Activated CD4-positive, alpha-beta T cell treated with anti-CD3 and anti-CD28 coated beads for 36 hours (primary cell): ENCODE measurements around the gene DNAH14. TPM values are rescaled to one million over a fixed set of nuclear protein-coding genes. Genes with fewer than 3 reads are reported as not detected.
A peak's percentile ranks its signal among the peaks of the same experiment; 100 is the strongest.

Experiments
- ATAC-seq: fragments of 200-7000 bp; cut with Tn5 transposase; one replicate; pipeline ENCODE4 v1.10.0; 2021; ENCODE audit warnings: mild to moderate bottlenecking, moderate library complexity
- CTCF ChIA-PET: fragments of 350-600 bp; sonication (Branson Sonifier 250); formaldehyde crosslinking; loops from one replicate; lab custom pipeline; 2021; ENCODE audit warnings: antibody characterized with exemption; lab: Charles Lee
- POLR2A ChIA-PET: fragments of 350-600 bp; sonication (Branson Sonifier 250); formaldehyde crosslinking; loops from one replicate; lab custom pipeline; 2021; ENCODE audit warnings: antibody characterized with exemption, inconsistent platforms; lab: Charles Lee
- DNase-seq: peaks from one replicate; pipeline ENCODE4 v3.0.0-alpha.2; 2020
- H3K27ac Mint-ChIP-seq: one replicate; pipeline ENCODE4 v1.8.0; 2021; ENCODE audit warnings: mixed read lengths
- H3K27me3 Mint-ChIP-seq: one replicate; pipeline ENCODE4 v1.8.0; 2021; ENCODE audit warnings: mixed read lengths
- H3K36me3 Mint-ChIP-seq: one replicate; pipeline ENCODE4 v1.8.0; 2021; ENCODE audit warnings: low read depth, mixed read lengths
- H3K4me1 Mint-ChIP-seq: one replicate; pipeline ENCODE4 v1.8.0; 2021; ENCODE audit warnings: mixed read lengths
- H3K4me3 Mint-ChIP-seq: one replicate; pipeline ENCODE4 v1.8.0; 2021; ENCODE audit warnings: mild to moderate bottlenecking, moderate library complexity, mixed read lengths
- H3K9me3 Mint-ChIP-seq: one replicate; pipeline ENCODE4 v1.8.0; 2021; ENCODE audit warnings: low read depth, mixed read lengths
- intact Hi-C, 2 experiments: fragments of 100-400 bp; cut with DNase I in 1 of 2; cut with micrococcal nuclease in 1 of 2; formaldehyde crosslinking; loops; one replicate each; pipeline versions ENCODE4 v1.14.2 to v1.15.1; 2022 to 2024; cut with DNase I, micrococcal nuclease
- total RNA-seq, 2 experiments: library from RNA; stranded (reverse); gene quantifications; one replicate each; pipeline ENCODE4 v1.2.3, GENCODE V29; 2021

The DNAH14 gene
- total RNA-seq, 2 experiments from 2014 or later = 1.6 to 2.1 TPM

GRCh38 chr1:225442123-225442505 lies 512.6 kb downstream of the DNAH14 start:
- intact Hi-C loops = loop anchor here in 1 of 2 experiments (10.0 kb wide), 1 partner anchor 1257 kb away; the partner anchor contains the start of gene DEGS1
- ChIA-PET CTCF (interaction anchor here (0.8 to 1.5 kb wide), 2 partner anchors 9 to 12 kb away, joined by 3 read pairs; no protein-coding TSS in a partner anchor), POLR2A (interaction anchor here (0.7 kb wide), 1 partner anchor 1258 kb away, joined by 3 read pairs; no protein-coding TSS in a partner anchor)
- peak overlapping the region; percentile 82 for H3K27ac Mint-ChIP-seq
- H3K4me1 Mint-ChIP-seq = peaks cover 54% of the 10 kb centered on the region
- ATAC-seq (no peak), DNase-seq (no peak)
- no peaks in the 10 kb centered on the region for H3K27me3 Mint-ChIP-seq
- H3K4me3 Mint-ChIP-seq = no peak overlapping the region
- no peaks in the 10 kb centered on the region for H3K36me3 Mint-ChIP-seq
- no peaks in the 10 kb centered on the region for H3K9me3 Mint-ChIP-seq

GRCh38 chr1:225445639-225446594 lies 516.4 kb downstream of the DNAH14 start:
- intact Hi-C loops = loop anchor here (1.0 to 10.0 kb wide), 7 partner anchors 8 to 1261 kb away; partner anchors contain the start of genes LBR (in 2 of the 2), DEGS1 (in 1 of the 2) and SDE2 (in 1 of the 2)
- peak overlapping the region; percentile 96 for H3K27ac Mint-ChIP-seq
- ATAC-seq (no peak), DNase-seq (peak; percentile 27)
- no peaks in the 10 kb centered on the region for H3K36me3 Mint-ChIP-seq
- ChIA-PET POLR2A (interaction anchor here (1.4 to 2.1 kb wide), 4 partner anchors 9 to 554 kb away, joined by 4 to 17 read pairs (median 6); partner anchors contain the start of genes LBR and SDE2), CTCF (interaction anchor here (1.6 to 3.1 kb wide), 4 partner anchors 9 to 29 kb away, joined by 3 to 29 read pairs (median 8); no protein-coding TSS in a partner anchor)
- H3K9me3 Mint-ChIP-seq = no peaks in the 10 kb centered on the region
- peaks cover 65% of the 10 kb centered on the region for H3K4me1 Mint-ChIP-seq
- H3K27me3 Mint-ChIP-seq = no peaks in the 10 kb centered on the region
- H3K4me3 Mint-ChIP-seq = peak overlapping the region; percentile 55

GRCh38 chr1:225446595-225446960 lies 517.1 kb downstream of the DNAH14 start:
- intact Hi-C loops = loop anchor here in 1 of 2 experiments (5.0 to 10.0 kb wide), 2 partner anchors 949 to 1262 kb away; partner anchors contain the start of gene DEGS1
- DNase-seq (peak; percentile 5), ATAC-seq (no peak)
- Mint-ChIP-seq H3K36me3 (no peaks in the 10 kb centered on the region), H3K9me3 (no peaks in the 10 kb centered on the region), H3K4me1 (peaks cover 66% of the 10 kb centered on the region), H3K27ac (peak overlapping the region; percentile 96), H3K27me3 (no peaks in the 10 kb centered on the region), H3K4me3 (no peak overlapping the region)
- POLR2A ChIA-PET = no interaction called here
- CTCF ChIA-PET = interaction anchor here (0.9 to 3.1 kb wide), 2 partner anchors 8 to 28 kb away, joined by 3 to 29 read pairs; no protein-coding TSS in a partner anchor

- ATAC-seq (no peak), DNase-seq (peak; percentile 4)
- Mint-ChIP-seq H3K4me3 (no peak overlapping the region), H3K9me3 (no peaks in the 10 kb centered on the region), H3K36me3 (no peaks in the 10 kb centered on the region), H3K4me1 (peaks cover 60% of the 10 kb centered on the region), H3K27me3 (no peaks in the 10 kb centered on the region), H3K27ac (no peak overlapping the region)
- POLR2A ChIA-PET = no interaction called here
- CTCF ChIA-PET = interaction anchor here (0.6 to 3.1 kb wide), 3 partner anchors 8 to 209 kb away, joined by 3 to 29 read pairs (median 3); no protein-coding TSS in a partner anchor
- intact Hi-C loops = loop anchor here in 1 of 2 experiments (5.0 to 10.0 kb wide), 2 partner anchors 950 to 1262 kb away; partner anchors contain the start of gene DEGS1
These were observed 517.6 kb downstream of the DNAH14 start for GRCh38 chr1:225446981-225447615.

GRCh38 chr1:225447650-225448089 lies 518.2 kb downstream of the DNAH14 start:
- no peak overlapping the region for H3K4me3 Mint-ChIP-seq
- H3K27ac Mint-ChIP-seq = peak overlapping the region; percentile 21
- POLR2A ChIA-PET = no interaction called here
- CTCF ChIA-PET = interaction anchor here (0.6 to 1.7 kb wide), 3 partner anchors 24 to 209 kb away, joined by 3 to 5 read pairs (median 3); no protein-coding TSS in a partner anchor
- no peaks in the 10 kb centered on the region for H3K27me3 Mint-ChIP-seq
- intact Hi-C loops = loop anchor here in 1 of 2 experiments (5.0 to 10.0 kb wide), 2 partner anchors 950 to 1263 kb away; partner anchors contain the start of gene DEGS1
- peaks cover 55% of the 10 kb centered on the region for H3K4me1 Mint-ChIP-seq
- H3K9me3 Mint-ChIP-seq = no peaks in the 10 kb centered on the region
- DNase-seq (peak; percentile 1), ATAC-seq (no peak)
- H3K36me3 Mint-ChIP-seq = no peaks in the 10 kb centered on the region

DNA sequence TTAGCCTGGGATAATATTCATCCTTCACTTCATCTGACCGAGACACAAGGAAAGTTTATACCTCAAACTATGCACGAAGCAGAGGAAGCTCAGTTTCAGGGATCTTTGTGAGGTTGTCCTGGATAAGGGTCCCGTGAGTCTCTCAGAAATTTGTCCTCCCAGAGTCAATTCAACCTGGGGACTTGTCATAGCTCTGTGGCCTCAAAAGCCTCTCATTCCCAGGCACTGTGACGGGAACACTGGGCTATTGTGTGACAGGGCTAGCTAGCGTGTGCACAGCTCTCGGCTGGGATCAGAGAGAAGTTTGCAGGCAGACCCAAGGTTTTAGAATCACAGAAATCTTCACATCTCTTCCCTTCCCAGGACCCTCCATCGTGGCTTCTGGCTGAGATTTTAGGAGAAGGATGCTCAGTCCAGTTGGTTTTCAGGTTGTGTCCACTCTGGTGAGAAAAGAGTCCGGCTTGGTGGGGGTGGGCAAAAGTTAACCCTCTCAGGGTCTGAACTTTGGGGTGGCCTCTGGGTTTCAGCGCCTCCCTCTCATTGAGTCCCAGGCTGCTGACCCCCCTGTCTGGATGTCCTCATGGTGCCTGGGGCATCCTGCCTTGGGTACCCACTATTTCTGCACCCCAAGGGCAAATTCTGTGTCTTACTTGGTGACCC lies 518.8 kb downstream of the DNAH14 start:
- Mint-ChIP-seq H3K4me3 (no peak overlapping the region), H3K27ac (peak overlapping the region; percentile 21), H3K36me3 (no peaks in the 10 kb centered on the region), H3K9me3 (no peaks in the 10 kb centered on the region), H3K4me1 (peaks cover 51% of the 10 kb centered on the region), H3K27me3 (no peaks in the 10 kb centered on the region)
- no peak for ATAC-seq
- peak; percentile 1 for DNase-seq
- ChIA-PET CTCF (interaction anchor here (0.7 to 1.7 kb wide), 3 partner anchors 23 to 971 kb away, joined by 3 to 5 read pairs (median 3); no protein-coding TSS in a partner anchor), POLR2A (no interaction called here)
- intact Hi-C loops = loop anchor here in 1 of 2 experiments (5.0 to 10.0 kb wide), 2 partner anchors 951 to 1263 kb away; partner anchors contain the start of gene DEGS1
